Measurements from ENCODE around the gene CAPN9.

- TF ChIP-seq POLR2AphosphoS5 (IDR thresholded peaks at IDR 0.05; ENCODE audit: low read depth, low read length): no peak
- no peak for TF ChIP-seq TAF1 (IDR thresholded peaks at IDR 0.05; ENCODE audit: borderline replicate concordance, low read depth, low read length)
- TF ChIP-seq POLR2A (IDR thresholded peaks at IDR 0.05; ENCODE audit: low read depth, low read length): no peak
Observed at GRCh38 chr1:230794431-230794830, 47.2 kb downstream of the CAPN9 start.

Data from GM12892 (cell line).